Measurements from ENCODE around the gene SRPRB. TPM values are rescaled to one million over a fixed set of nuclear protein-coding genes. Genes with fewer than 3 reads are reported as not detected.

SRPRB gene
- total RNA-seq, 1 donor from 2014 or later = 30.2 TPM

GRCh38 chr3:133845127-133845526 lies 39.5 kb downstream of the SRPRB start:
- Mint-ChIP-seq H3K9me3 (peaks cover 2% of the 10 kb centered on the region), H3K4me3 (no peak overlapping the region), H3K4me1 (peaks cover 6% of the 10 kb centered on the region), H3K27ac (no peak overlapping the region), H3K36me3 (no peaks in the 10 kb centered on the region), H3K27me3 (ENCODE audit: insufficient read depth, low read depth) (peaks cover under 1% of the 10 kb centered on the region)
- no peak overlapping the region for H3K27ac ChIP-seq
- H3K4me1 ChIP-seq = peaks cover 13% of the 10 kb centered on the region
- H3K79me2 ChIP-seq (ENCODE audit: low read depth) = no peaks in the 10 kb centered on the region
- TF ChIP-seq EZH2 (IDR thresholded peaks at IDR 0.05) (no peak), CTCF (IDR thresholded peaks at IDR 0.05) (no peak), EZH2phosphoT487 (IDR thresholded peaks at IDR 0.05) (peak; percentile 62)
- no peaks in the 10 kb centered on the region for H3F3A ChIP-seq (ENCODE audit: low read depth)
- H3K4me2 ChIP-seq = peak overlapping the region; percentile 30
- no peak overlapping the region for H2AFZ ChIP-seq (replicated peaks)
- H3K9ac ChIP-seq = no peak overlapping the region
- peaks cover 28% of the 10 kb centered on the region for H3K27me3 ChIP-seq
- H3K4me3 ChIP-seq = no peak overlapping the region
- H3K9me3 ChIP-seq (ENCODE audit: low read depth) = no peaks in the 10 kb centered on the region
- H3K36me3 ChIP-seq = no peaks in the 10 kb centered on the region
- DNase-seq (ENCODE audit: low spot score) = peak; percentile 63
- peaks cover 10% of the 10 kb centered on the region for H4K20me1 ChIP-seq (ENCODE audit: low read depth)

GRCh38 chr3:133849346-133849745 lies 43.7 kb downstream of the SRPRB start:
- Histone ChIP-seq H3K27me3 (peaks cover 17% of the 10 kb centered on the region), H3K4me2 (no peak overlapping the region), H3K27ac (no peak overlapping the region), H3K4me1 (peaks cover 13% of the 10 kb centered on the region), H4K20me1 (ENCODE audit: low read depth) (peaks cover 7% of the 10 kb centered on the region), H3K9me3 (ENCODE audit: low read depth) (no peaks in the 10 kb centered on the region), H3K9ac (no peak overlapping the region), H3K4me3 (no peak overlapping the region), H3K36me3 (no peaks in the 10 kb centered on the region), H2AFZ (replicated peaks) (no peak overlapping the region), H3F3A (ENCODE audit: low read depth) (no peaks in the 10 kb centered on the region), H3K79me2 (ENCODE audit: low read depth) (no peaks in the 10 kb centered on the region)
- peaks cover 2% of the 10 kb centered on the region for H3K27me3 Mint-ChIP-seq (ENCODE audit: insufficient read depth, low read depth)
- H3K27ac Mint-ChIP-seq = no peak overlapping the region
- no peak for DNase-seq (ENCODE audit: low spot score)
- H3K9me3 Mint-ChIP-seq = peaks cover 2% of the 10 kb centered on the region
- peaks cover 6% of the 10 kb centered on the region for H3K4me1 Mint-ChIP-seq
- no peaks in the 10 kb centered on the region for H3K36me3 Mint-ChIP-seq
- H3K4me3 Mint-ChIP-seq = no peak overlapping the region
- TF ChIP-seq EZH2 (IDR thresholded peaks at IDR 0.05) = no peak
- no peak for TF ChIP-seq CTCF (IDR thresholded peaks at IDR 0.05)
- TF ChIP-seq EZH2phosphoT487 (IDR thresholded peaks at IDR 0.05) = no peak

- H3K27ac Mint-ChIP-seq = no peak overlapping the region
- Histone ChIP-seq H3K9ac (no peak overlapping the region), H3K4me2 (no peak overlapping the region), H3K9me3 (ENCODE audit: low read depth) (no peaks in the 10 kb centered on the region), H3F3A (ENCODE audit: low read depth) (no peaks in the 10 kb centered on the region), H3K27me3 (peaks cover 13% of the 10 kb centered on the region), H3K4me1 (peaks cover 6% of the 10 kb centered on the region), H2AFZ (replicated peaks) (no peak overlapping the region), H3K79me2 (ENCODE audit: low read depth) (no peaks in the 10 kb centered on the region), H3K36me3 (no peaks in the 10 kb centered on the region), H3K4me3 (no peak overlapping the region), H3K27ac (no peak overlapping the region), H4K20me1 (ENCODE audit: low read depth) (peaks cover under 1% of the 10 kb centered on the region)
- no peak for TF ChIP-seq EZH2 (IDR thresholded peaks at IDR 0.05)
- TF ChIP-seq CTCF (IDR thresholded peaks at IDR 0.05) = no peak
- TF ChIP-seq EZH2phosphoT487 (IDR thresholded peaks at IDR 0.05) = no peak
- no peak for DNase-seq (ENCODE audit: low spot score)
- H3K4me1 Mint-ChIP-seq = peaks cover 2% of the 10 kb centered on the region
- peaks cover 2% of the 10 kb centered on the region for H3K9me3 Mint-ChIP-seq
- H3K36me3 Mint-ChIP-seq = no peaks in the 10 kb centered on the region
- peaks cover 5% of the 10 kb centered on the region for H3K27me3 Mint-ChIP-seq (ENCODE audit: insufficient read depth, low read depth)
- no peak overlapping the region for H3K4me3 Mint-ChIP-seq
Observed at GRCh38 chr3:133850034-133850433, 44.4 kb downstream of the SRPRB start.

Measured in neural progenitor cell (in vitro differentiated cells).